SK-N-SH treated with all-trans-retinoic acid at 6 μM for 48 hours (cell line): Measurements from ENCODE around the gene TAF4B.

Experiments
- ATAC-seq: fragments of 200-7000 bp; cut with Tn5 transposase; 3 replicates; pipeline ENCODE4 v1.9.1; 2020; ENCODE audit warnings: mild to moderate bottlenecking, moderate library complexity
- CREB5 ChIP-seq: fragments of 250-450 bp; sonication (Bioruptor Pico); IDR thresholded peaks from 2 replicates; pipeline ENCODE4 v1.5.1; 2020; ENCODE audit warnings: low read depth, mild to moderate bottlenecking, moderate library complexity
- CSDC2 ChIP-seq: fragments of 250-450 bp; sonication (Bioruptor Pico); IDR thresholded peaks from 2 replicates; pipeline ENCODE4 v1.5.0; 2020; ENCODE audit warnings: mild to moderate bottlenecking, moderate library complexity
- CSRNP3 ChIP-seq: fragments of 250-450 bp; sonication (Bioruptor Pico); IDR thresholded peaks from 2 replicates; pipeline ENCODE4 v1.5.1; 2021; ENCODE audit warnings: mild to moderate bottlenecking, moderate library complexity
- ISL1 ChIP-seq: fragments of 250-450 bp; sonication (Bioruptor Pico); IDR thresholded peaks from 2 replicates; pipeline ENCODE4 v2.1.2; 2022; ENCODE audit warnings: mild to moderate bottlenecking, moderate library complexity
- OSR1 ChIP-seq: fragments of 250-450 bp; sonication (Bioruptor Pico); IDR thresholded peaks from 2 replicates; pipeline ENCODE4 v1.8.0; 2022; ENCODE audit warnings: moderate library complexity, mild to moderate bottlenecking, inconsistent platforms
- POU6F1 ChIP-seq: fragments of 250-450 bp; sonication (Bioruptor Pico); IDR thresholded peaks from 2 replicates; pipeline ENCODE4 v1.8.0; 2021; ENCODE audit warnings: low read depth, mild to moderate bottlenecking, moderate library complexity, borderline replicate concordance
- PPARA ChIP-seq: fragments of 250-450 bp; sonication (Bioruptor Pico); IDR thresholded peaks from 2 replicates; pipeline ENCODE4 v1.5.0; 2020; ENCODE audit warnings: mild to moderate bottlenecking, borderline replicate concordance
- RARB ChIP-seq: fragments of 250-450 bp; sonication (Bioruptor Pico); IDR thresholded peaks from 2 replicates; pipeline ENCODE4 v1.8.0; 2021; ENCODE audit warnings: mild to moderate bottlenecking, moderate library complexity
- SNAI2 ChIP-seq: fragments of 250-450 bp; sonication (Bioruptor Pico); IDR thresholded peaks from 2 replicates; pipeline ENCODE4 v1.5.0; 2020; ENCODE audit warnings: mild to moderate bottlenecking, moderate library complexity
- TSHZ2 ChIP-seq: fragments of 250-450 bp; sonication (Bioruptor Pico); IDR thresholded peaks from 2 replicates; pipeline ENCODE4 v1.5.0; 2020; ENCODE audit warnings: mild to moderate bottlenecking, moderate library complexity
- ZC3H10 ChIP-seq: fragments of 250-450 bp; sonication (Bioruptor Pico); IDR thresholded peaks from 2 replicates; pipeline ENCODE4 v1.5.1; 2021; ENCODE audit warnings: mild to moderate bottlenecking, moderate library complexity
- ZFP3 ChIP-seq: fragments of 250-450 bp; sonication (Bioruptor Pico); IDR thresholded peaks from 2 replicates; pipeline ENCODE4 v1.5.0; 2020; ENCODE audit warnings: mild to moderate bottlenecking, moderate library complexity
- ZFP30 ChIP-seq: fragments of 450-650 bp; formaldehyde crosslinking; IDR thresholded peaks from 2 replicates; pipeline ENCODE4 v1.5.0; 2022; ENCODE audit warnings: mild to moderate bottlenecking, moderate library complexity
- ZNF565 ChIP-seq: fragments of 450-650 bp; formaldehyde crosslinking; conservative IDR thresholded peaks from 2 replicates; pipeline ENCODE4 v1.5.0; 2020; ENCODE audit warnings: low read depth, mild to moderate bottlenecking, moderate library complexity
- ZNF70 ChIP-seq: fragments of 450-650 bp; formaldehyde crosslinking; IDR thresholded peaks from 2 replicates; pipeline ENCODE4 v1.5.0; 2020; ENCODE audit warnings: mild to moderate bottlenecking, moderate library complexity
- ZNF8 ChIP-seq: fragments of 450-650 bp; formaldehyde crosslinking; IDR thresholded peaks from 2 replicates; pipeline ENCODE4 v1.5.0; 2020; ENCODE audit warnings: mild to moderate bottlenecking, moderate library complexity
- TF ChIP-seq, protein P1 (sequence below): fragments of 250-450 bp; sonication (Bioruptor Pico); IDR thresholded peaks from 2 replicates; pipeline ENCODE4 v1.8.0; 2020; ENCODE audit warnings: mild to moderate bottlenecking, moderate library complexity, borderline replicate concordance

TAF4B gene

DNA sequence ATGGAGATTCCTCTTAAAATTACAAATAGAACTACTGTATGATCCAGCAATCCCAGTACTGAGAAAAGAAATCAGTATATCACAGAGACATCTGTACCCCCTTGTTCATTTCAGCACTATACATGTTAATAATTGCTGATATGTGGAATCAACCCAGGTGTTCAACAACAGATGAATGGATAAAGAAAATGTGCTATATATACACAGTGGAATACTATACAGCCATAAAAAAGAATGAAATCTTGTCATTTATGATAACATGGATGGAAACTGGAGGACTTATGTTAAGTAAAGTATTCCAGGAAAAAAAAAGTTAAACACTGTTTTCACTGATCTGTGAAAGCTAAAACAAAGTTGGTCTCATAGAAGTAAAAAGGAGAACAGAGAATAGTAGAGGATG lies 124.7 kb downstream of the TAF4B start:
- TF ChIP-seq PPARA (CRISPR knock-in tag) = no peak
- TF ChIP-seq ZNF70 (CRISPR knock-in tag) = no peak
- no peak for TF ChIP-seq ZC3H10 (CRISPR knock-in tag)
- ATAC-seq = no peak

DNA sequence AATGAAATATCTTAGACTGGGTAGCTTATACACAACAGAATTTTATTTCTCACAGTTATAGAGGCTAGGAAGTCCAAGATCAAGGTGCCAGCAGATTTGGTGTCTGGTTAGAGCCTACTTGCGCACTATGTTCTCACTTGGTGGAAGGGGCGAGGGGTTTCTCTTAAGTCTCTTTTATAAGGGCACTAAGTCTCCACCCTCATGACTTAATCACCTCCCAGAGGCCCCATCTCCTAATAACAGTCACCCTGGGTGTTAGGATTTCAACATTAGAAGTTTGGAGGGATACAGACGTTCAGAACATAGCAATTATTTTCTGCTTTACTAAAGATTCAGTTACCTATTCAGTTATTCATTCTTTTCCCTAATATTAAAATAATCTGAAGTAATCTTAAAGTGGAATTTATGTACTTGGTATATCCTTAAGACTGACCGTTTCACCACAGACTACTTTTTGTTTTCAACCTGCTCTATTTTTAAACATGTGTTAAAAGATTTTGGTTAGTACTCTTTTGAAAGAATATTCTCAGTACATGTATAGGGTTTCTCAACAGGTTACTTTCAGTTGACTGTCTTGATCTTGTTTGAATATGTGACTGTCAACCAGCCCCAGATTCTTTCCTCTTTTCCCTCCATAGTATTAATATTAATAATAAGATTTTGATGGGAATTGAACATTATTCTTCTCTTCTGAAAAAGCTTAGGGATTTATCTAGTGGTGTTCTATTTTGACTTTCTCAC lies 130.0 kb downstream of the TAF4B start:
- no peak for TF ChIP-seq TSHZ2 (CRISPR knock-in tag)
- TF ChIP-seq ZNF8 (CRISPR knock-in tag) = no peak
- TF ChIP-seq ZNF565 (CRISPR knock-in tag) = no peak
- TF ChIP-seq CSRNP3 (CRISPR knock-in tag) = no peak
- no peak for TF ChIP-seq ZNF70 (CRISPR knock-in tag)
- ATAC-seq = no peak

- ATAC-seq = no peak
Measured at GRCh38 chr18:26357960-26358359, 131.7 kb downstream of the TAF4B start.

DNA sequence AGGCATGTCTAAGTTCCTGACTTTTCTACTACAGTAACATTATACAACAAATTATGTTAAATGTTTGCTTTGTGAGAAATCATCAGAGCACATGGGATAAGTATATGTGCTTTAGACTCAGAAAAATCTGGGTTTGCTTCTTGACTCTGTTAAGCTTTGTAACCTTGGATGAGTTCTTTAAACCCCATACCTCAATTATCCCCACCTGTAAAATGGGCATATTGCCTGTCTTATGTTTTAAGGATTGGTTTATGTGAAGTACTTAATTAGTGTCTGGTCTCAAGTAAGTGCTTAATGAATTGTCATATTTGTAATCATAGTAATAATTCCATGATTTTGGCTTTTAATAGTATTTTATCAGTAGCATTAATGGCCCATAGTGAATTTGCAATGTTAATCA lies 135.8 kb downstream of the TAF4B start:
- TF ChIP-seq CREB5 (CRISPR knock-in tag) (no peak), TSHZ2 (CRISPR knock-in tag) (no peak), ZNF565 (CRISPR knock-in tag) (no peak), CSDC2 (CRISPR knock-in tag) (no peak), ZFP3 (no peak), RARB (CRISPR knock-in tag) (no peak), CSRNP3 (CRISPR knock-in tag) (no peak), PPARA (CRISPR knock-in tag) (no peak), ZNF8 (CRISPR knock-in tag) (no peak)
- TF ChIP-seq, protein P1, sequence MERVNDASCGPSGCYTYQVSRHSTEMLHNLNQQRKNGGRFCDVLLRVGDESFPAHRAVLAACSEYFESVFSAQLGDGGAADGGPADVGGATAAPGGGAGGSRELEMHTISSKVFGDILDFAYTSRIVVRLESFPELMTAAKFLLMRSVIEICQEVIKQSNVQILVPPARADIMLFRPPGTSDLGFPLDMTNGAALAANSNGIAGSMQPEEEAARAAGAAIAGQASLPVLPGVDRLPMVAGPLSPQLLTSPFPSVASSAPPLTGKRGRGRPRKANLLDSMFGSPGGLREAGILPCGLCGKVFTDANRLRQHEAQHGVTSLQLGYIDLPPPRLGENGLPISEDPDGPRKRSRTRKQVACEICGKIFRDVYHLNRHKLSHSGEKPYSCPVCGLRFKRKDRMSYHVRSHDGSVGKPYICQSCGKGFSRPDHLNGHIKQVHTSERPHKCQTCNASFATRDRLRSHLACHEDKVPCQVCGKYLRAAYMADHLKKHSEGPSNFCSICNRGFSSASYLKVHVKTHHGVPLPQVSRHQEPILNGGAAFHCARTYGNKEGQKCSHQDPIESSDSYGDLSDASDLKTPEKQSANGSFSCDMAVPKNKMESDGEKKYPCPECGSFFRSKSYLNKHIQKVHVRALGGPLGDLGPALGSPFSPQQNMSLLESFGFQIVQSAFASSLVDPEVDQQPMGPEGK (CRISPR knock-in tag) = no peak
- no peak for ATAC-seq

More at GRCh38 chr18:26357960-26358359, 131.7 kb downstream of the TAF4B start:
- TF ChIP-seq POU6F1 = no peak
- TF ChIP-seq, protein P1 (CRISPR knock-in tag) = no peak
- no peak for TF ChIP-seq ZNF70 (CRISPR knock-in tag)
- TF ChIP-seq ISL1 (CRISPR knock-in tag) = no peak
- no peak for TF ChIP-seq OSR1 (CRISPR knock-in tag)
- no peak for TF ChIP-seq ZFP30 (CRISPR knock-in tag)
- TF ChIP-seq CSDC2 (CRISPR knock-in tag) = no peak
- TF ChIP-seq SNAI2 (CRISPR knock-in tag) = no peak
